ENCODE results near the gene EXOSC5. TPM values are rescaled to one million over a fixed set of nuclear protein-coding genes. Genes with fewer than 3 reads are reported as not detected.

EXOSC5 gene
- total and polyA plus RNA-seq, 10 of the 15 experiments (the other 5 are each of a cell fraction or from before 2014, with no cell fraction given): 15.8 to 123 (median 52.7) TPM

DNA sequence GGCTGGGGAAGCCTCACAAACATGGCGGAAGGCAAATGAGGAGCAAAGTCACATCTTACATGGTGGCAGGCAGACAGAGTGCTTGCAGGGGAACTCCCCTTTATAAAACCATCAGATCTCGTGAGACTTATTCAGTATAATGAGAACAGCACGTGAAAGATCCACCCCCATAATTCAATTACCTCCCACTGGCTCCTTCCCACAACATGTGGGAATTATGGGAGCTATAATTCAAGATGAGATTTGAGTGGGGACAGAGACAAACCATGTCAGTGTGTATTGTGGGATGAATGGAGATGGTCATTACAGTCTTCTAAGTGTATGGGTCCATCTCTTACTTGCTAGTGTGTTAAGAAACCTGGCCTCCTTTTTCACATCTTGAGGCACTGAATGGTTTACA lies 4.9 kb upstream of the EXOSC5 start (continued):
- TF ChIP-seq YBX1 (IDR thresholded peaks at IDR 0.05): no peak
- no peak for TF ChIP-seq MXI1 (IDR thresholded peaks at IDR 0.05; ENCODE audit: low read depth, low read length)

DNA sequence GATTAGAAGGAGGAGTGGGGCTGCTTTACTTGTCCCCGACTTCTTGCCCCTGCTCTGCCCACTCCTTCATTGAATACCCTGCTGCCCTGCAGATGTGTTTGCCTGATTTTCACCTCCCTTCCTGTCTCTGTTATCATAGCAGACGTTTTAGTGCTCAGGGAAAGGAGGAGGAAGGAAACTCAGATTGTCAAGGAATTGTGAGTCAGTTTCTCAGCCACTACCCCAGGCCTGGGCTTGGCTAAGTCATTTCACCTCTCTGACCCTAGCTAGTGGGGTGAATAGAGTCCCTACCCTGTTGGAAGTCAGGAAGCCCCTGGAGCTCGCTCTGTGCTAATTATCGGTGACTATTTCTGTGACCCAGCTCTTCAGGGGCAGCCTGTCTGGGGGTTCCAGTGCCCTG lies 4.3 kb upstream of the EXOSC5 start:
- FAIRE-seq: no peak
- RAD21 ChIA-PET (ENCODE audit: unreplicated experiment): no interaction called here
- intact Hi-C loops (cut with micrococcal nuclease; ENCODE audit: unreplicated experiment) (no loop called here), in situ Hi-C loops (cut with MboI) (no loop called here)
- no peaks in the 10 kb centered on the region for H3K27me3 ChIP-seq (replicated peaks in 1 of 2; ENCODE audit: control insufficient read depth in 2 of 2, insufficient read depth in 2 of 2, low read length in 1 of 2)
- no peaks in the 10 kb centered on the region for H3K9me3 ChIP-seq (replicated peaks; ENCODE audit: control insufficient read depth, insufficient read depth, low read length)
- POLR2A ChIA-PET: interaction anchor here (0.6 kb wide), 1 partner anchor 50 kb away, joined by 3 read pairs; no protein-coding TSS in a partner anchor
- H3K4me2 ChIP-seq (ENCODE audit: control insufficient read depth, insufficient read depth): no peak overlapping the region
- H3K4me1 ChIP-seq (ENCODE audit: control insufficient read depth, insufficient read depth, low read length): no peaks in the 10 kb centered on the region
- no peaks in the 10 kb centered on the region for H4K20me1 ChIP-seq (ENCODE audit: control insufficient read depth, insufficient read depth)
- H3K9ac ChIP-seq (ENCODE audit: control insufficient read depth, insufficient read depth, low read length): no peak overlapping the region
- H3K4me3 ChIP-seq: no peak overlapping the region
- ATAC-seq: no peak
- no peak for TF ChIP-seq TARDBP (IDR thresholded peaks at IDR 0.05; ENCODE audit: borderline replicate concordance)
- no peak for TF ChIP-seq JUNB (IDR thresholded peaks at IDR 0.05)
- TF ChIP-seq, protein P1, sequence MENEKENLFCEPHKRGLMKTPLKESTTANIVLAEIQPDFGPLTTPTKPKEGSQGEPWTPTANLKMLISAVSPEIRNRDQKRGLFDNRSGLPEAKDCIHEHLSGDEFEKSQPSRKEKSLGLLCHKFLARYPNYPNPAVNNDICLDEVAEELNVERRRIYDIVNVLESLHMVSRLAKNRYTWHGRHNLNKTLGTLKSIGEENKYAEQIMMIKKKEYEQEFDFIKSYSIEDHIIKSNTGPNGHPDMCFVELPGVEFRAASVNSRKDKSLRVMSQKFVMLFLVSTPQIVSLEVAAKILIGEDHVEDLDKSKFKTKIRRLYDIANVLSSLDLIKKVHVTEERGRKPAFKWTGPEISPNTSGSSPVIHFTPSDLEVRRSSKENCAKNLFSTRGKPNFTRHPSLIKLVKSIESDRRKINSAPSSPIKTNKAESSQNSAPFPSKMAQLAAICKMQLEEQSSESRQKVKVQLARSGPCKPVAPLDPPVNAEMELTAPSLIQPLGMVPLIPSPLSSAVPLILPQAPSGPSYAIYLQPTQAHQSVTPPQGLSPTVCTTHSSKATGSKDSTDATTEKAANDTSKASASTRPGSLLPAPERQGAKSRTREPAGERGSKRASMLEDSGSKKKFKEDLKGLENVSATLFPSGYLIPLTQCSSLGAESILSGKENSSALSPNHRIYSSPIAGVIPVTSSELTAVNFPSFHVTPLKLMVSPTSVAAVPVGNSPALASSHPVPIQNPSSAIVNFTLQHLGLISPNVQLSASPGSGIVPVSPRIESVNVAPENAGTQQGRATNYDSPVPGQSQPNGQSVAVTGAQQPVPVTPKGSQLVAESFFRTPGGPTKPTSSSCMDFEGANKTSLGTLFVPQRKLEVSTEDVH (IDR thresholded peaks at IDR 0.05; ENCODE audit: low read depth, partially characterized antibody): no peak
- TF ChIP-seq POLR2AphosphoS2 (IDR thresholded peaks at IDR 0.05; ENCODE audit: low read depth, low read length): no peak
- no peak for TF ChIP-seq PML (IDR thresholded peaks at IDR 0.05; ENCODE audit: low read length)
- TF ChIP-seq, protein P2, sequence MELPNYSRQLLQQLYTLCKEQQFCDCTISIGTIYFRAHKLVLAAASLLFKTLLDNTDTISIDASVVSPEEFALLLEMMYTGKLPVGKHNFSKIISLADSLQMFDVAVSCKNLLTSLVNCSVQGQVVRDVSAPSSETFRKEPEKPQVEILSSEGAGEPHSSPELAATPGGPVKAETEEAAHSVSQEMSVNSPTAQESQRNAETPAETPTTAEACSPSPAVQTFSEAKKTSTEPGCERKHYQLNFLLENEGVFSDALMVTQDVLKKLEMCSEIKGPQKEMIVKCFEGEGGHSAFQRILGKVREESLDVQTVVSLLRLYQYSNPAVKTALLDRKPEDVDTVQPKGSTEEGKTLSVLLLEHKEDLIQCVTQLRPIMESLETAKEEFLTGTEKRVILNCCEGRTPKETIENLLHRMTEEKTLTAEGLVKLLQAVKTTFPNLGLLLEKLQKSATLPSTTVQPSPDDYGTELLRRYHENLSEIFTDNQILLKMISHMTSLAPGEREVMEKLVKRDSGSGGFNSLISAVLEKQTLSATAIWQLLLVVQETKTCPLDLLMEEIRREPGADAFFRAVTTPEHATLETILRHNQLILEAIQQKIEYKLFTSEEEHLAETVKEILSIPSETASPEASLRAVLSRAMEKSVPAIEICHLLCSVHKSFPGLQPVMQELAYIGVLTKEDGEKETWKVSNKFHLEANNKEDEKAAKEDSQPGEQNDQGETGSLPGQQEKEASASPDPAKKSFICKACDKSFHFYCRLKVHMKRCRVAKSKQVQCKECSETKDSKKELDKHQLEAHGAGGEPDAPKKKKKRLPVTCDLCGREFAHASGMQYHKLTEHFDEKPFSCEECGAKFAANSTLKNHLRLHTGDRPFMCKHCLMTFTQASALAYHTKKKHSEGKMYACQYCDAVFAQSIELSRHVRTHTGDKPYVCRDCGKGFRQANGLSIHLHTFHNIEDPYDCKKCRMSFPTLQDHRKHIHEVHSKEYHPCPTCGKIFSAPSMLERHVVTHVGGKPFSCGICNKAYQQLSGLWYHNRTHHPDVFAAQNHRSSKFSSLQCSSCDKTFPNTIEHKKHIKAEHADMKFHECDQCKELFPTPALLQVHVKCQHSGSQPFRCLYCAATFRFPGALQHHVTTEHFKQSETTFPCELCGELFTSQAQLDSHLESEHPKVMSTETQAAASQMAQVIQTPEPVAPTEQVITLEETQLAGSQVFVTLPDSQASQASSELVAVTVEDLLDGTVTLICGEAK (IDR thresholded peaks at IDR 0.05; ENCODE audit: borderline replicate concordance): no peak
- TF ChIP-seq EP300 (IDR thresholded peaks at IDR 0.05; ENCODE audit: borderline replicate concordance in 1 of 2, control insufficient read depth in 1 of 2, low read depth in 2 of 2, low read length in 2 of 2): no peak
- no peak for TF ChIP-seq CBX5 (IDR thresholded peaks at IDR 0.05; ENCODE audit: low read depth)
- TF ChIP-seq WRNIP1 (IDR thresholded peaks at IDR 0.05; ENCODE audit: borderline replicate concordance, low read depth, low read length): no peak
- CTCF ChIA-PET: interaction anchor here (1.0 kb wide), 1 partner anchor 47 kb away, joined by 3 read pairs; no protein-coding TSS in a partner anchor
- no peaks in the 10 kb centered on the region; a peak in 1 of 4 replicates for H3K36me3 ChIP-seq (ENCODE audit: control insufficient read depth in 2 of 2, insufficient read depth in 2 of 2, low read length in 1 of 2)
- no peak overlapping the region for H2AFZ ChIP-seq (ENCODE audit: control insufficient read depth, low read depth, low read length)
- peaks cover 30% of the 10 kb centered on the region for H3K79me2 ChIP-seq (ENCODE audit: control insufficient read depth, insufficient read depth, low read length)
- BruUV-seq (replicated peaks): no TSS peak
- no peak overlapping the region for H3K27ac ChIP-seq (ENCODE audit: control insufficient read depth, insufficient read depth)
- no peak for DNase-seq (ENCODE audit: low read depth, low spot score)
- SMC1A ChIA-PET (ENCODE audit: uncharacterized antibody, unreplicated experiment): no interaction called here
- WGBS (ENCODE audit: insufficient coverage, insufficient replicate concordance, low lambda C conversion rate, missing lambda C conversion rate): 74% methylated on average over 4 of the region's 4 CpGs

Measured in GM12878 (cell line).